ENCODE measurements around the gene SEPTIN11.
"Not testable (repeated sequence)": the region's sequence is repeated elsewhere in the genome, so short reads cannot be mapped to it uniquely, and the experiment has no call there.

Gene SEPTIN11

GRCh38 chr4:76952656-76953582 is 3.4 kb downstream of the SEPTIN11 start:
- DNase-seq = no peak

GRCh38 chr4:76953956-76954355 is 4.4 kb downstream of the SEPTIN11 start:
- DNase-seq = no peak

GRCh38 chr4:76954489-76954888 is 4.9 kb downstream of the SEPTIN11 start:
- DNase-seq = no peak

- no peak for DNase-seq
Measured at GRCh38 chr4:76955182-76955581, 5.6 kb downstream of the SEPTIN11 start.

- no peak for DNase-seq
Measured at GRCh38 chr4:76957004-76957738, 7.6 kb downstream of the SEPTIN11 start.

GRCh38 chr4:76958891-76959290 is 9.3 kb downstream of the SEPTIN11 start:
- no peak for DNase-seq

GRCh38 chr4:76960014-76960413 is 10.5 kb downstream of the SEPTIN11 start:
- DNase-seq = no peak

GRCh38 chr4:76962406-76963130 is 13.0 kb downstream of the SEPTIN11 start:
- no peak for DNase-seq

GRCh38 chr4:76963131-76963750 is 13.7 kb downstream of the SEPTIN11 start:
- DNase-seq = no peak

GRCh38 chr4:76963927-76964326 is 14.4 kb downstream of the SEPTIN11 start:
- DNase-seq = not testable (repeated sequence)

GRCh38 chr4:76964769-76965168 is 15.2 kb downstream of the SEPTIN11 start:
- DNase-seq = no peak

- no peak for DNase-seq
Measured at GRCh38 chr4:76965866-76966579, 16.5 kb downstream of the SEPTIN11 start.

- no peak for DNase-seq
Measured at GRCh38 chr4:76968937-76969336, 19.4 kb downstream of the SEPTIN11 start.

- no peak for DNase-seq
Measured at GRCh38 chr4:76969495-76969894, 19.9 kb downstream of the SEPTIN11 start.

- DNase-seq = peak; percentile 5
Measured at GRCh38 chr4:76969941-76970529, 20.5 kb downstream of the SEPTIN11 start.

- DNase-seq = no peak
Measured at GRCh38 chr4:76972306-76972705, 22.8 kb downstream of the SEPTIN11 start.

GRCh38 chr4:76974150-76974549 is 24.6 kb downstream of the SEPTIN11 start:
- no peak for DNase-seq

GRCh38 chr4:76977113-76977512 is 27.6 kb downstream of the SEPTIN11 start:
- DNase-seq = no peak

- no peak for DNase-seq
Measured at GRCh38 chr4:76977736-76978350, 28.3 kb downstream of the SEPTIN11 start.

GRCh38 chr4:76979236-76979635 is 29.7 kb downstream of the SEPTIN11 start:
- DNase-seq = no peak

GRCh38 chr4:76980261-76980660 is 30.7 kb downstream of the SEPTIN11 start:
- DNase-seq = no peak
